PFSK-1 (cell line): ENCODE data around the gene GALNTL6.

Experiments
- FOXP2 ChIP-seq: optimal IDR thresholded peaks from 2 replicates; pipeline ENCODE3; 2011; ENCODE audit warnings: borderline replicate concordance, control low read depth, inconsistent platforms; ENCODE audit not compliant: insufficient read depth; ENCODE audit errors: extremely low read length, extremely low read depth
- POLR2AphosphoS5 ChIP-seq: IDR thresholded peaks from 2 replicates; pipeline ENCODE4 v1.6.1; 2012; ENCODE audit warnings: low read depth, mild to moderate bottlenecking, control low read depth, low read length, moderate library complexity
- REST ChIP-seq, 2 experiments: IDR thresholded peaks; 2 replicates each; pipeline versions ENCODE4 v1.6.1 to v1.8.0; 2011 to 2012; ENCODE audit warnings: low read depth in 2 of 2, low read length in 2 of 2, control low read depth in 1 of 2, inconsistent platforms in 1 of 2, mild to moderate bottlenecking in 1 of 2, moderate library complexity in 1 of 2; ENCODE audit not compliant: insufficient read depth in 1 of 2
- SIN3A ChIP-seq: IDR thresholded peaks from 2 replicates; pipeline ENCODE4 v1.6.1; 2012; ENCODE audit warnings: mild to moderate bottlenecking, low read length, moderate library complexity, borderline replicate concordance; ENCODE audit not compliant: insufficient read depth
- TAF1 ChIP-seq: IDR thresholded peaks from 2 replicates; pipeline ENCODE4 v1.6.1; 2012; ENCODE audit warnings: low read length, control low read depth, borderline replicate concordance; ENCODE audit not compliant: insufficient read depth

The GALNTL6 gene

DNA sequence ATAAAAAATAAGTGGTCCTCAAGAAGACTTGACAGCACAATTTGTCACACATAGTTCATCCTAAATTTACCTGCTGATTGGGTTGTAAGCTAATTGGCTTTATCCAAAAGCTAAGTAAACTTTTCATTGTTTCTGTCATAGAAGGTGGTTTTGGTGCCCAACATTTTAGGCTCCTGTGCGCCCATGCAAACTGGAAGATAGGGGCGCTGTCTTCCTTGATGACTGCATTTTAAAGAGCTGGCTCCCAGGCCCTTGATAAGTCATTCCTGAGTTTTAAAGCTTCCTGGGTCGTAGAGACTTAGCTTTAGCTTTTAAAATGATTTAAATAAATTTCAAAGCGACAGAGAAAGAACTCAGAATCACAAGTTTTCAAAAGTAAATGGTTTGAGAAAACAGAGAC lies 730.0 kb downstream of the GALNTL6 start:
- TF ChIP-seq POLR2AphosphoS5 (no peak), FOXP2 (no peak), TAF1 (no peak), SIN3A (no peak), REST (IDR thresholded peaks at IDR 0.05; ENCODE audit: insufficient read depth in 1 of 2, low read depth in 2 of 2, low read length in 2 of 2) (no peak)

GRCh38 chr4:172546782-172547181 lies 733.6 kb downstream of the GALNTL6 start:
- TF ChIP-seq TAF1 (no peak), REST (IDR thresholded peaks at IDR 0.05; ENCODE audit: insufficient read depth in 1 of 2, low read depth in 2 of 2, low read length in 2 of 2) (no peak), FOXP2 (no peak), SIN3A (no peak), POLR2AphosphoS5 (no peak)

- TF ChIP-seq SIN3A: no peak
- TF ChIP-seq TAF1: no peak
These were observed 734.5 kb downstream of the GALNTL6 start for GRCh38 chr4:172547724-172548123.

DNA sequence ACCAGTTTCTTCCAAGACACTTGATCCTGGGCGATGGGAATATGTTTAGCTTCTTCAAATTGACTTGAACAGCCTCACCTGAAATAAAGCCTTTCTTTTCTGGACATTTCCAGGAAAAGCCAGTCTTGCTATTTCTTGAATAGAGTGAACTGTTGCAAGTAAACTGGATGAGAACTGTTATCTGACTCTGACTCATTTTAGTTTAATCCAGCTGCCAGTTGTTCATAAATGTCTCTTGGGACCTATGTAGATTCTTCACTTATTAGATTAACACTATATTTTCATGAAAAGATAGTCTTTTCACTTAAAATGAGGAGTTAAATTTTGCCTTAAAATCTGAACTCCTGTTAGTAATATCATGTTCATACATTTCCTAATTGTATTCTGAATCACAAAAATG lies 740.0 kb downstream of the GALNTL6 start:
- TF ChIP-seq SIN3A (no peak), FOXP2 (no peak)

DNA sequence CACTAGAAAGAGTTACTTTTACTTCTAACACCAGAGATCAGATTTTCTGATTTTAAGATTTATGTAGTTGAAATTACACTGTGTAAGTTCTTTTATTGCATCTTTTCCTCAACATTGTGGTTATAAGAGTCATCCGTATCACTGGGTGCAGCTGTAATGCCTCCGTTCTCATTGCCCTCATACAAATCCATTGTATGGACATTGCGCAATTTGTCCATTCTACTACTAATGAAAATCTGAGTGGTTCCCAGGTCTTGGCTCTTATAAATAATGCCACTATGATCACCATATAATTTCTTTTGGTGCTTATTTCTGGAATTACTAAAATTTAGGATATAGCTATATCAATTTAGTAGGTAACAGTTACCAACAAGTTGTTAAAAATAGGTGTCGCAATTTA lies 741.4 kb downstream of the GALNTL6 start:
- TF ChIP-seq SIN3A (no peak), POLR2AphosphoS5 (no peak), TAF1 (no peak), REST (IDR thresholded peaks at IDR 0.05; ENCODE audit: insufficient read depth in 1 of 2, low read depth in 2 of 2, low read length in 2 of 2) (no peak), FOXP2 (no peak)

- TF ChIP-seq POLR2AphosphoS5 (no peak), TAF1 (no peak), SIN3A (no peak), FOXP2 (no peak), REST (IDR thresholded peaks at IDR 0.05; ENCODE audit: insufficient read depth in 1 of 2, low read depth in 2 of 2, low read length in 2 of 2) (no peak)
These were observed 742.5 kb downstream of the GALNTL6 start for GRCh38 chr4:172555725-172556124.
